ENCODE results near the gene CREB3. TPM values are rescaled to one million over a fixed set of nuclear protein-coding genes. Genes with fewer than 3 reads are reported as not detected.

CREB3 gene
- total RNA-seq, 1 experiment from 2014 or later: 26.5 TPM

- Mint-ChIP-seq H3K27ac (ENCODE audit: unreplicated experiment) (no peak overlapping the region), H3K4me3 (ENCODE audit: low read depth, unreplicated experiment) (no peak overlapping the region), H3K9me3 (ENCODE audit: low read depth, unreplicated experiment) (no peaks in the 10 kb centered on the region), H3K36me3 (ENCODE audit: insufficient read depth, unreplicated experiment) (peaks cover 32% of the 10 kb centered on the region), H3K27me3 (ENCODE audit: unreplicated experiment) (no peaks in the 10 kb centered on the region), H3K4me1 (ENCODE audit: low read depth, unreplicated experiment) (no peaks in the 10 kb centered on the region)
- TF ChIP-seq CTCF (IDR thresholded peaks at IDR 0.05; ENCODE audit: unreplicated experiment): no peak
- no peak for DNase-seq
- BruUV-seq (replicated peaks): no TSS peak
- CTCF ChIA-PET: no interaction called here
- intact Hi-C loops (cut with micrococcal nuclease; ENCODE audit: unreplicated experiment): no loop called here
These were observed 24.3 kb upstream of the CREB3 start for GRCh38 chr9:35708146-35708545.

- H3K9me3 Mint-ChIP-seq (ENCODE audit: low read depth, unreplicated experiment): no peaks in the 10 kb centered on the region
- no peak for DNase-seq
- no peak for TF ChIP-seq CTCF (IDR thresholded peaks at IDR 0.05; ENCODE audit: unreplicated experiment)
- H3K36me3 Mint-ChIP-seq (ENCODE audit: insufficient read depth, unreplicated experiment): peaks cover 49% of the 10 kb centered on the region
- no peak overlapping the region for H3K4me3 Mint-ChIP-seq (ENCODE audit: low read depth, unreplicated experiment)
- BruUV-seq (replicated peaks): no TSS peak
- no peak overlapping the region for H3K27ac Mint-ChIP-seq (ENCODE audit: unreplicated experiment)
- intact Hi-C loops (cut with micrococcal nuclease; ENCODE audit: unreplicated experiment): no loop called here
- no peaks in the 10 kb centered on the region for H3K4me1 Mint-ChIP-seq (ENCODE audit: low read depth, unreplicated experiment)
- CTCF ChIA-PET: no interaction called here
- H3K27me3 Mint-ChIP-seq (ENCODE audit: unreplicated experiment): no peaks in the 10 kb centered on the region
These were observed 21.5 kb upstream of the CREB3 start for GRCh38 chr9:35710818-35711500.

DNA sequence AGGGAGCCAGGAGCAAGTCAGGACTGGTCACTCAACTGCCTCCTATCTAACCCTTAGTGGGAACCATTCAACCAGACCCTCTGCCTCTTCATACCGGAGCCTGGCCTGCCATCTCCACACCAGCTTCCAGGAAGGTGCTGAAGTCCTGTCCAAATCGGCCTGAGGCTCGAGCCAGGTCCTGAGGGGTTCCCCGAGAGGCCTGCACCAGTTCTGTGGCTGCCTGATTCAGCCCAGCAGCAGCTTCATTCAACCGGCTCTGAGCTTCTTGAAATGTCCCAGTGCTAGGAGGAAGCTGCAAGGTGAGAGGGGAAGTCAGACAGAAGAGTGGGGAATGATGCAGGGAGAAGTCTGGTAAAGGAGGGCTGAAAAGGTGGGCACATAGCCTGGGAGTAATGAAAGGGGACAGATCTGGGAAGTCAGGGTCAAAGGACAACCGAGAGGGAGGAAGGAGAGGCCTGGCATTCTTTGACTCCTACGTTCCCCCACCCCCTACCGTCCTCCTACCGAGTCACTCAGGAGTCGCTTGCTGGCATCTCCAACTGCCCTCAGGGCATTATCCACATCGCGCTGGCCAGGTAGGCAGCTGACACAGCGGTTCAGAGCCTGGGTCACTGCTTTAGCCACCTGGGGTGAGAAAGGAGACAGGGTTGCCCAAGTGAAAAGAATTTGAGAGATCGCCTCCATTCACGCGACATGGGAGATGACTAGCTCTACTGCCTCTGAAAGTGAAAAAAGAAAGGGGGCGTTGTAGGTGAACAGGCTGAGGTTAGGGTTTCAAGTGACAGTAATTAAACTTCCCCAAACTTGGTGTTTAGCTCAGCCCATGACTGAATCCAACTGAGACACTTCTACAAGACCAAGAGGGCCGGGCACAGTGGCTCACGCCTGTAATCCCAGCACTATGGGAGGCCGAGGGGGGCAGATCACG is 20.7 kb upstream of the CREB3 start:
- Mint-ChIP-seq H3K9me3 (ENCODE audit: low read depth, unreplicated experiment) (no peaks in the 10 kb centered on the region), H3K36me3 (ENCODE audit: insufficient read depth, unreplicated experiment) (peaks cover 54% of the 10 kb centered on the region), H3K27me3 (ENCODE audit: unreplicated experiment) (no peaks in the 10 kb centered on the region), H3K4me1 (ENCODE audit: low read depth, unreplicated experiment) (no peaks in the 10 kb centered on the region), H3K27ac (ENCODE audit: unreplicated experiment) (no peak overlapping the region), H3K4me3 (ENCODE audit: low read depth, unreplicated experiment) (no peak overlapping the region)
- no peak for TF ChIP-seq CTCF (IDR thresholded peaks at IDR 0.05; ENCODE audit: unreplicated experiment)
- intact Hi-C loops (cut with micrococcal nuclease; ENCODE audit: unreplicated experiment): no loop called here
- CTCF ChIA-PET: no interaction called here
- no TSS peak for BruUV-seq (replicated peaks)
- DNase-seq: no peak

DNA sequence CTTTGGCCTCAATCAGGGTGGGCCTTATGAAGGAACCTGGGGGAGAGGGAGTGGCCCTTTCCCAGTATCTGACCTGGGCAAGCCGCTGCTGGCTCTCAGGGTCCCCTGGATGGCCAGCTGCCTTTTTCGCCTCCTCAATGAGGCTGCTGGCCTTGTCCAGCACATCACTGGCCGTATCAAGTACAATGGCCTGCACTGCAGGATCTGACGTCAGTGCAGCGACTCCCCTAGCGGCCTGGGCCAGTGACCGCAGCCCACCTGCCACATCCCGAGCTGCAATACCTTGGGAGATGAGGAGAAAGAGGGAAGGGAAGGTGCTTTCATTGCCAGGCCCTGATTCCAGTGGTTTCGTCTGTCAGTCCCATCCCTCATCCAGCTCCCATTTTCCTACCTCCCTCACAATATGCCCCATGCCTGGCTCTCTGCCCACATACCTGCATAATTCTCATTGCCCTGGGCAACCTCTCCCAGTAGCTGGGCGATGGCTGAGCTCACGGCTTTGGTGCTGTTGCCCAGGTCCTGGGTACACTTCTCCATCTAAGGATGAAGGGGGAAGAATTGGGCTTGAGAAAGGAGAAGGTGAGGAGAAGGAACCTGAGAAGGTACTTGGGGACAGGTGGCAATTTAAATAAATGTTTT is 19.6 kb upstream of the CREB3 start:
- peaks cover 55% of the 10 kb centered on the region for H3K36me3 Mint-ChIP-seq (ENCODE audit: insufficient read depth, unreplicated experiment)
- no peak for DNase-seq
- CTCF ChIA-PET: no interaction called here

More for the DNA sequence above, 19.6 kb upstream of the CREB3 start:
- TF ChIP-seq CTCF (IDR thresholded peaks at IDR 0.05; ENCODE audit: unreplicated experiment): no peak
- Mint-ChIP-seq H3K9me3 (ENCODE audit: low read depth, unreplicated experiment) (no peaks in the 10 kb centered on the region), H3K27me3 (ENCODE audit: unreplicated experiment) (no peaks in the 10 kb centered on the region), H3K27ac (ENCODE audit: unreplicated experiment) (no peak overlapping the region), H3K4me3 (ENCODE audit: low read depth, unreplicated experiment) (no peak overlapping the region), H3K4me1 (ENCODE audit: low read depth, unreplicated experiment) (no peaks in the 10 kb centered on the region)
- intact Hi-C loops (cut with micrococcal nuclease; ENCODE audit: unreplicated experiment): no loop called here
- no TSS peak for BruUV-seq (replicated peaks)

Data from Calu3 (cell line).